Body of pancreas (tissue), 4 donors: ENCODE measurements around the gene RFTN1. TPM values are rescaled to one million over a fixed set of nuclear protein-coding genes. Genes with fewer than 3 reads are reported as not detected.

Source experiments
- ATAC-seq: fragments of 150-250 bp; one replicate; pipeline ENCODE4 v1.9.1; 2016
- DNase-seq, 4 donors: peaks; one replicate each; pipeline ENCODE4 v3.0.0-alpha.2; 2019
- H3K27ac ChIP-seq, 4 donors: fragments of 200-600 bp; sonication (generic); 1 replicate in 3 of 4; 2 replicates in 1 of 4; pipeline versions ENCODE4 v1.5.1 to v1.6.1; 2016 to 2019; ENCODE audit warnings: mild to moderate bottlenecking in 1 of 4, mixed read lengths in 1 of 4, moderate library complexity in 1 of 4
- H3K27me3 ChIP-seq, 2 donors: fragments of 200-600 bp; sonication (generic); one replicate each; pipeline ENCODE4 v1.6.0; 2016; ENCODE audit warnings: mild to moderate bottlenecking in 1 of 2
- H3K36me3 ChIP-seq, 2 donors: fragments of 200-600 bp; sonication (generic); replicated peaks in 1 of 2; 2 replicates each; pipeline ENCODE4 v1.5.1; 2016; ENCODE audit warnings: low read depth in 2 of 2; ENCODE audit not compliant: insufficient read depth in 1 of 2
- H3K4me1 ChIP-seq: fragments of 200-600 bp; sonication (generic); one replicate; pipeline ENCODE4 v1.6.0; 2016
- H3K4me3 ChIP-seq, 2 donors: fragments of 200-600 bp; sonication (generic); 1 replicate in 1 of 2; 2 replicates in 1 of 2; pipeline ENCODE4 v1.5.1; 2016 to 2019
- H3K9me3 ChIP-seq, 3 donors: fragments of 200-600 bp; sonication (generic); 1 replicate in 2 of 3; 2 replicates in 1 of 3; pipeline ENCODE4 v1.5.1; 2016
- CTCF ChIP-seq, 7 experiments: fragments of 450-650 bp in 4 of 7; fragments of 200-600 bp in 3 of 7; sonication (generic) in 3 of 7; IDR thresholded peaks; one replicate each; pipeline ENCODE4 v1.5.1; 2016 to 2019; ENCODE audit warnings: antibody characterized with exemption in 7 of 7
- POLR2A ChIP-seq, 3 donors: fragments of 450-650 bp; IDR thresholded peaks; one replicate each; pipeline ENCODE4 v1.6.1; 2016; ENCODE audit warnings: antibody characterized with exemption in 3 of 3, mild to moderate bottlenecking in 2 of 3
- WGBS, 2 donors: methylation state at CpG; one replicate each; pipeline ENCODE4 v1.1.5; 2017; 5-methylcytosine and 5-hydroxymethylcytosine counted together
- intact Hi-C: fragments of 100-400 bp; cut with DNase I; formaldehyde crosslinking; loops from one replicate; pipeline ENCODE4 v1.15.1; 2023
- total RNA-seq, 2 donors: library from RNA; depleted of rRNA; stranded (reverse); fragments of >200 nt; gene quantifications; one replicate each; pipeline ENCODE4 v1.1.0, GENCODE V29; 2016

Gene RFTN1
- total RNA-seq, 2 donors from 2014 or later: 6.5 to 28.0 TPM

GRCh38 chr3:16507578-16508242, 5.8 kb downstream of the RFTN1 start:
- Histone ChIP-seq H3K36me3 (no peaks in the 10 kb centered on the region), H3K27me3 (no peaks in the 10 kb centered on the region), H3K4me1 (peaks cover 2% of the 10 kb centered on the region), H3K9me3 (no peaks in the 10 kb centered on the region), H3K4me3 (no peak overlapping the region), H3K27ac (no peak overlapping the region)
- WGBS, 2 donors: 74 to 79% methylated on average over 8 of the region's 8 CpGs
- DNase-seq: no peak
- ATAC-seq: no peak
- intact Hi-C loops: no loop called here
- TF ChIP-seq CTCF (IDR thresholded peaks at IDR 0.05): no peak
- no peak for TF ChIP-seq POLR2A (IDR thresholded peaks at IDR 0.05)

- H3K27me3 ChIP-seq: no peaks in the 10 kb centered on the region
Measured at GRCh38 chr3:16506884-16507577, 6.5 kb downstream of the RFTN1 start.

GRCh38 chr3:16506451-16506850, 7.0 kb downstream of the RFTN1 start:
- ATAC-seq: no peak
- no peak for DNase-seq
- H3K27ac ChIP-seq: no peak overlapping the region
- no peak overlapping the region for H3K4me3 ChIP-seq
- H3K4me1 ChIP-seq: no peaks in the 10 kb centered on the region
- H3K9me3 ChIP-seq: no peaks in the 10 kb centered on the region
- intact Hi-C loops: no loop called here
- WGBS, 2 donors: 78 to 100% methylated on average over 3 of the region's 3 CpGs
- no peaks in the 10 kb centered on the region for H3K36me3 ChIP-seq
- no peak for TF ChIP-seq POLR2A (IDR thresholded peaks at IDR 0.05)
- TF ChIP-seq CTCF (IDR thresholded peaks at IDR 0.05): no peak
- no peaks in the 10 kb centered on the region for H3K27me3 ChIP-seq

More at GRCh38 chr3:16506884-16507577, 6.5 kb downstream of the RFTN1 start:
- 81 to 85% methylated on average over 2 of the region's 2 CpGs for WGBS, 2 donors
- ATAC-seq (no peak), DNase-seq (no peak)
- H3K9me3 ChIP-seq: no peaks in the 10 kb centered on the region
- H3K4me3 ChIP-seq: no peak overlapping the region
- H3K36me3 ChIP-seq: no peaks in the 10 kb centered on the region
- intact Hi-C loops: no loop called here
- no peak overlapping the region for H3K27ac ChIP-seq
- TF ChIP-seq CTCF (IDR thresholded peaks at IDR 0.05) (no peak), POLR2A (IDR thresholded peaks at IDR 0.05) (no peak)
- H3K4me1 ChIP-seq: no peaks in the 10 kb centered on the region

- no peak overlapping the region for H3K27ac ChIP-seq
- no peak for ATAC-seq
- no peaks in the 10 kb centered on the region for H3K27me3 ChIP-seq
- H3K4me3 ChIP-seq: no peak overlapping the region
- H3K4me1 ChIP-seq: no peaks in the 10 kb centered on the region
- no peaks in the 10 kb centered on the region for H3K36me3 ChIP-seq
- 62 to 83% methylated on average over 4 of the region's 4 CpGs for WGBS, 2 donors
- intact Hi-C loops: no loop called here
- H3K9me3 ChIP-seq: peaks cover 0 to under 1% (median 0%) of the 10 kb centered on the region in 3 donors
- no peak for DNase-seq
- no peak for TF ChIP-seq CTCF (IDR thresholded peaks at IDR 0.05)
Measured at GRCh38 chr3:16504692-16505091, 8.8 kb downstream of the RFTN1 start.
